Kidney epithelial cell (primary cell): ENCODE data around the gene SLC2A5. TPM values are rescaled to one million over a fixed set of nuclear protein-coding genes. Genes with fewer than 3 reads are reported as not detected.
A peak's percentile ranks its signal among the peaks of the same experiment; 100 is the strongest.

Experiments
- DNase-seq: peaks from one replicate; pipeline ENCODE4 v3.0.0-alpha.2; 2010; ENCODE audit warnings: low read depth
- H3K27me3 ChIP-seq: 2 replicates; pipeline ENCODE4 v1.6.0; 2011; ENCODE audit warnings: low read length; ENCODE audit not compliant: control insufficient read depth, insufficient read depth
- H3K36me3 ChIP-seq: 2 replicates; pipeline ENCODE4 v1.5.1; 2011; ENCODE audit warnings: low read length; ENCODE audit not compliant: control insufficient read depth, insufficient read depth
- H3K4me3 ChIP-seq: 2 replicates; pipeline ENCODE4 v1.5.1; 2011; ENCODE audit warnings: low read depth, mild to moderate bottlenecking, control low read depth, low read length
- total RNA-seq: library from RNA; depleted of rRNA; stranded (reverse); fragments of >200 nt; gene quantifications from 2 replicates; pipeline ENCODE4 v1.2.3, GENCODE V29; 2015
- TF ChIP-seq, protein P1 (sequence below): IDR thresholded peaks from 2 replicates; pipeline ENCODE4 v1.5.1; 2011; ENCODE audit warnings: mild to moderate bottlenecking, moderate library complexity, low read length, control low read depth, inconsistent platforms; ENCODE audit not compliant: insufficient read depth, poor library complexity, severe bottlenecking

Gene SLC2A5
- total RNA-seq, 1 donor from 2014 or later, result not detected

DNA sequence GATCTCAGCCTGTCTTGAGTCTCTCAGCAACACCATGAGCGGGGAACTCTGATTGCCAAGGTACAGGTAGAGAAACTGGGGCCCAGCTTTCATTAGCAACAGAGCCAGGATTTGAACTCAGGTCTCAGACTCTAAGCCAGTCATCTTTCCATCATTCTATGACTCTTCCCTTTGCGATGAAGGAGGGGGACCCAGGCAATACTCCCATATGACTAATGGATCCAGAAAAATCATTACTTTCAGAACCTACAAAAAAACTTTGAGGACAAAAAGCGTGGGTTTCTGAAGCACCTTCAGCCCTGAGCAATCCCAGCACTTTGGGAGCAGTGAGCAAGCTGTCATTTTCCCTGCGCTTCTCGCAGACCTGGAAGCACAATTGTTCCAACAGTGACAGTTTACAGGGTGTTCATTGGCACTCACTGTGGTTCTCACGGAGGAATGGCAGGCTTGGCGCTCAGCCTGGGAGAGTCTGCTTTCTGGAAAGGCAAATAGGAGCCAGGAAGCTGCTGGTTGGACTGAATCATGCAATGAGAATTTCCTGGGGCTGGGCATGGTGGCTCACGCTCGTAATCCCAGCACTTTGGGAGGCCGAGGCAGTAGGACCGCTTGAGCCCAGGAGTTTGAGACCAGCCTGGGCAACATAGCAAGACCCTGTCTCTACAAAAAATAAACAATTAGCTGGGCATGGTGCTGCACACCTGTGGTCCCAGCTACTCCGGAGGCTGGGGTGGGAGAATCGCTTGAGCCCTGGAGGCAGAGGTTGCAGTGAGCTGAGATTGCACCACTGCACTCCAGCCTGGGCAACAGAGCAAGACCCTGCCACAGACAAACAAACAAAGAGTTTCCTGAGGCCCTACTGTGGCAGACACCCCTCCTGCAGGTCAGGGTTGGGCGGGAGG is 83.3 kb downstream of the SLC2A5 start:
- peak; percentile 63 for DNase-seq
- Histone ChIP-seq H3K36me3 (no peaks in the 10 kb centered on the region), H3K4me3 (no peak overlapping the region), H3K27me3 (no peaks in the 10 kb centered on the region)
- TF ChIP-seq, protein P1, sequence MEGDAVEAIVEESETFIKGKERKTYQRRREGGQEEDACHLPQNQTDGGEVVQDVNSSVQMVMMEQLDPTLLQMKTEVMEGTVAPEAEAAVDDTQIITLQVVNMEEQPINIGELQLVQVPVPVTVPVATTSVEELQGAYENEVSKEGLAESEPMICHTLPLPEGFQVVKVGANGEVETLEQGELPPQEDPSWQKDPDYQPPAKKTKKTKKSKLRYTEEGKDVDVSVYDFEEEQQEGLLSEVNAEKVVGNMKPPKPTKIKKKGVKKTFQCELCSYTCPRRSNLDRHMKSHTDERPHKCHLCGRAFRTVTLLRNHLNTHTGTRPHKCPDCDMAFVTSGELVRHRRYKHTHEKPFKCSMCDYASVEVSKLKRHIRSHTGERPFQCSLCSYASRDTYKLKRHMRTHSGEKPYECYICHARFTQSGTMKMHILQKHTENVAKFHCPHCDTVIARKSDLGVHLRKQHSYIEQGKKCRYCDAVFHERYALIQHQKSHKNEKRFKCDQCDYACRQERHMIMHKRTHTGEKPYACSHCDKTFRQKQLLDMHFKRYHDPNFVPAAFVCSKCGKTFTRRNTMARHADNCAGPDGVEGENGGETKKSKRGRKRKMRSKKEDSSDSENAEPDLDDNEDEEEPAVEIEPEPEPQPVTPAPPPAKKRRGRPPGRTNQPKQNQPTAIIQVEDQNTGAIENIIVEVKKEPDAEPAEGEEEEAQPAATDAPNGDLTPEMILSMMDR, result no peak

Other genes starting within 250 kb of the SLC2A5 start
- gene ENO1, start 190.9 kb downstream of the SLC2A5 start, total RNA-seq, result 1,235 and 1,336 TPM in 2 replicates
- gene CA6, start 123.8 kb downstream of the SLC2A5 start, total RNA-seq, result not detected in 2 replicates
- gene SLC2A7, start 43.2 kb downstream of the SLC2A5 start, total RNA-seq, result not detected in 2 replicates
- gene GPR157, start 59.5 kb upstream of the SLC2A5 start, total RNA-seq, result 6.4 and 9.4 TPM in 2 replicates
- gene H6PD, start 165.1 kb upstream of the SLC2A5 start, total RNA-seq, result 24.4 and 26.3 TPM in 2 replicates
- gene SPSB1, start 223.3 kb upstream of the SLC2A5 start, total RNA-seq, result 60.0 and 73.7 TPM in 2 replicates